Skeletal muscle tissue (tissue), 4 donors: ENCODE data around the gene IFITM10. TPM values are rescaled to one million over a fixed set of nuclear protein-coding genes. Genes with fewer than 3 reads are reported as not detected.

Source experiments
- H3K27ac ChIP-seq: one replicate; pipeline ENCODE4 v1.7.0; 2013; ENCODE audit warnings: mild to moderate bottlenecking, low read depth, low read length, inconsistent platforms
- H3K27me3 ChIP-seq, 3 donors: one replicate each; pipeline ENCODE4 v1.7.0; 2013; ENCODE audit warnings: low read length in 3 of 3; ENCODE audit not compliant: control insufficient read depth in 3 of 3, insufficient read depth in 3 of 3
- H3K36me3 ChIP-seq, 3 donors: one replicate each; pipeline ENCODE4 v1.7.0; 2013; ENCODE audit warnings: low read length in 3 of 3; ENCODE audit not compliant: control insufficient read depth in 3 of 3, insufficient read depth in 3 of 3
- H3K4me1 ChIP-seq, 3 donors: one replicate each; pipeline ENCODE4 v1.7.0; 2013; ENCODE audit warnings: low read length in 3 of 3, mild to moderate bottlenecking in 3 of 3; ENCODE audit not compliant: control insufficient read depth in 3 of 3, insufficient read depth in 3 of 3
- H3K4me3 ChIP-seq, 3 donors: one replicate each; pipeline ENCODE4 v1.7.0; 2013; ENCODE audit warnings: low read length in 3 of 3
- H3K9ac ChIP-seq, 3 donors: one replicate each; pipeline ENCODE4 v1.7.0; 2013; ENCODE audit warnings: low read length in 3 of 3, mild to moderate bottlenecking in 3 of 3, moderate library complexity in 2 of 3, low read depth in 1 of 3
- H3K9me3 ChIP-seq, 3 donors: one replicate each; pipeline ENCODE4 v1.7.0; 2013; ENCODE audit warnings: low read length in 3 of 3; ENCODE audit not compliant: control insufficient read depth in 3 of 3
- total RNA-seq: library from RNA; depleted of rRNA; stranded (reverse); fragments of >200 nt; gene quantifications from one replicate; pipeline ENCODE4 v1.2.3, GENCODE V29; 2014
- donor health status: Osteomylitis.

The IFITM10 gene
- total RNA-seq, 1 donor from 2014 or later = not detected

- Histone ChIP-seq H3K9ac (peak within 1 kb of the TSS; percentile 89 to 97 (median 92)), H3K27ac (peak within 1 kb of the TSS; percentile 96), H3K36me3 (peaks cover 4 to 16% (median 10%) of the 10 kb centered on the region in 3 donors), H3K4me3 (peak within 1 kb of the TSS; percentile 80 to 91 (median 86)), H3K4me1 (peaks cover 41 to 48% (median 47%) of the 10 kb centered on the region in 3 donors), H3K27me3 (no peaks in the 10 kb centered on the region), H3K9me3 (no peaks in the 10 kb centered on the region)
These were observed 13.6 kb upstream of the IFITM10 start, which contains the start of gene CTSD for GRCh38 chr11:1763796-1764661. Gene CTSD (minus strand): TSS chr11:1763927. CDS start chr11:1763859, 68 bp downstream.

DNA sequence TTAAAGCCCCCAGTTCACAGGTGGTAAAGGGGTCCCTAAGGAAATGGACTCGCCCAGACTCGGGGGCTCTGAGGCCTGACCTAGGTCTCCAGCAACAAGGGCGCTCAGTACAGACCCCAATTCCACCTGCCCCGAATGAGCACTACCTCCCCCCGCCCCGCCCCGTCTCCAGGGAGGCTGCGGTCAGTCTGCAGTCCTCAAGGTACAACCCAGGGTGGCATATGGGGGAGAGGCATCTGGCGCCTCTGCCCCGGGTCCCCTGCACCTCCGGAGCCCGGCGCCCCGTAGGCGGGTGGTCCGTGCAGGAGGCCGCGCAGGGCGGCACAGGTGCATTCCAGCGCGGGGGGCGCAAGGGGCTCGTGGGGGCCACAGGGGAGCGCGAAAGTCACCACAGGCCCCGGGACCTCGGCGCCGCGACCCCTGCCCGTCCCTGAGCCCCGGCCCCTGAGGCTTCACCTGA lies 13.0 kb upstream of the IFITM10 start:
- H3K9ac ChIP-seq = peak overlapping the region; percentile 89 to 97 (median 92)

DNA sequence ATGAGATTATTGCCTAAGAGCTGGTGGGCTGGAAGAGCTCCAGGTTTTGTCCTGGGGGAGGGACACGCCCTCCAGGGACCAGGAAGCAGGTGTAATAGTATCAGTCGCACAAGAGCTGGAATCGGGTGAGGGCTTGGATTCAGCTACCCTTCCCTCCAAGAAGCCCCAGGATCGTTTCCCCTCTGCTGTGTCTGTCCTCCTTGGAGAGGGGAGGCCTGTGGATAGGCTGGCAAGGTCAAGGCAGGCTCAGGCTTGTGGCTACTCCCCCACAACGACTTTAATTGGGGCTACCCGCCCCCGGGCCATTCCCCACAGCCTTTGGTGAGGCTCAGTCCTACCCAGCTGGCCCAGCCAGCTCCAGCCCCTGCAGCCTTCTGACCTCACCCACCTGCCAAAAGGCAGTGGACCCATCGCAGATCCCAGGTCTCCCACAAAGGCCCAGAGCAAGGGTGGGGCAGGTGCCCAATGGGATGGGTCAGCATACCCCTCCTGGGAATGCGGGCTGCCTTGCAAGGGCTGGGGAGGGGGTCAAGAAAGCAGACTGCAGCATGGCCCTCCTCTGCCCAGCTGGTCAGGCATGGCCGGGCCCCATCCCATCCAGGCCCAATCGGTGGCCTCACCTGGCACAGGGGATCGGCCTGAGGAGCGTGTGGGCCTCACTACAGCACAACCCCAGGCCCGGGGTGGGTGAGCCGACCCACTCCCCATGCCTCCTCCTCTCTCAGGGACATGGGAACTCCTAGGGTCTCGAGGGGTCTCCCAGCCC lies 12.3 kb upstream of the IFITM10 start:
- peak overlapping the region; percentile 89 to 97 (median 92) for H3K9ac ChIP-seq
- no peaks in the 10 kb centered on the region for H3K27me3 ChIP-seq
- peaks cover 41 to 61% (median 56%) of the 10 kb centered on the region in 3 donors for H3K4me1 ChIP-seq
- peak overlapping the region; percentile 96 for H3K27ac ChIP-seq
- H3K4me3 ChIP-seq = peak overlapping the region; percentile 80 to 91 (median 86)
- no peaks in the 10 kb centered on the region for H3K9me3 ChIP-seq
- peaks cover 13 to 28% (median 15%) of the 10 kb centered on the region in 3 donors for H3K36me3 ChIP-seq

More for the DNA sequence above, 13.0 kb upstream of the IFITM10 start:
- Histone ChIP-seq H3K4me3 (peak overlapping the region; percentile 80 to 91 (median 86)), H3K36me3 (peaks cover 11 to 22% (median 14%) of the 10 kb centered on the region in 3 donors), H3K27me3 (no peaks in the 10 kb centered on the region), H3K27ac (peak overlapping the region; percentile 96), H3K4me1 (peaks cover 41 to 55% (median 53%) of the 10 kb centered on the region in 3 donors), H3K9me3 (no peaks in the 10 kb centered on the region)

GRCh38 chr11:1761857-1762536 lies 11.6 kb upstream of the IFITM10 start:
- Histone ChIP-seq H3K4me1 (peaks cover 43 to 69% (median 61%) of the 10 kb centered on the region in 3 donors), H3K27ac (peak overlapping the region; percentile 96), H3K36me3 (peaks cover 19 to 35% (median 22%) of the 10 kb centered on the region in 3 donors), H3K27me3 (no peaks in the 10 kb centered on the region), H3K9ac (peak overlapping the region; percentile 89 to 97 (median 92)), H3K4me3 (peak overlapping the region; percentile 80 to 91 (median 86)), H3K9me3 (no peaks in the 10 kb centered on the region)

DNA sequence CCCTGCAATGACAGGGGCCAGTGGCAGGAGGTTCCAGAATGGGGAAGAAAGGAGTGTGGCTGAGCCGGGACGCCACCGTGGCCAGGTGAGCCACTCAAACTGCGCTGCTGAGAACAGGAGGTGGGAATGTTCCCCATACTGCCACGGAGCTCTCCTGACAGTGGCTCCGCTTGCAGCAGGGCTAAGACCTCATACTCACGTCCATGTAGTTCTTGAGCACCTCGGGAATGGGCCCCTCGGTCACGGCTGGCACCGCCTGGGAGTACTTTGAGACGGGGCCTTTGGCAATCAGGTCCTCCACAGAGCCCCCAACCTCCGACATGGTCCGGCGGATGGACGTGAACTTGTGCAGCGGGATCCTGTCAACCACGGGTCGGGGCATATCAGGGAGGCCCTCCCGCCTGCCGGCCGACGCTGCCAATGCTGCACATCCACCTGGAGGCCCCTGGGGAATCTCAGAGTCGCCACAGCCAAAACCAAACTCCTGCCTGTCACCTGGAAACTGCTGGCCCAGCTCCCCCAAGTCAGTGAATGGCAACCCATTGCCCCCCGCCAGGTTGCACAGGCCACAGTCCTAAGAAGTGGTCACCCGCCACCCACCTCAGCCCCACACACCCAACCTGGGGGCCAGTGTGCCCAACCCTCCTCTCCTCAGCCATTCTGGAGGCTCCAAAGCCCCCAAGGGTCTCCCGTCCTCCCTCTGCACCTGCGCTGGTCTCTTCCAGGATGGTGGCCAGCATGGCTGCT lies 10.9 kb upstream of the IFITM10 start:
- Histone ChIP-seq H3K27me3 (no peaks in the 10 kb centered on the region), H3K4me1 (peaks cover 50 to 76% (median 68%) of the 10 kb centered on the region in 3 donors), H3K9me3 (no peaks in the 10 kb centered on the region), H3K4me3 (peak overlapping the region; percentile 80 to 91 (median 86)), H3K36me3 (peaks cover 23 to 39% (median 24%) of the 10 kb centered on the region in 3 donors), H3K27ac (peak overlapping the region; percentile 96), H3K9ac (peak overlapping the region; percentile 89 to 97 (median 92))

DNA sequence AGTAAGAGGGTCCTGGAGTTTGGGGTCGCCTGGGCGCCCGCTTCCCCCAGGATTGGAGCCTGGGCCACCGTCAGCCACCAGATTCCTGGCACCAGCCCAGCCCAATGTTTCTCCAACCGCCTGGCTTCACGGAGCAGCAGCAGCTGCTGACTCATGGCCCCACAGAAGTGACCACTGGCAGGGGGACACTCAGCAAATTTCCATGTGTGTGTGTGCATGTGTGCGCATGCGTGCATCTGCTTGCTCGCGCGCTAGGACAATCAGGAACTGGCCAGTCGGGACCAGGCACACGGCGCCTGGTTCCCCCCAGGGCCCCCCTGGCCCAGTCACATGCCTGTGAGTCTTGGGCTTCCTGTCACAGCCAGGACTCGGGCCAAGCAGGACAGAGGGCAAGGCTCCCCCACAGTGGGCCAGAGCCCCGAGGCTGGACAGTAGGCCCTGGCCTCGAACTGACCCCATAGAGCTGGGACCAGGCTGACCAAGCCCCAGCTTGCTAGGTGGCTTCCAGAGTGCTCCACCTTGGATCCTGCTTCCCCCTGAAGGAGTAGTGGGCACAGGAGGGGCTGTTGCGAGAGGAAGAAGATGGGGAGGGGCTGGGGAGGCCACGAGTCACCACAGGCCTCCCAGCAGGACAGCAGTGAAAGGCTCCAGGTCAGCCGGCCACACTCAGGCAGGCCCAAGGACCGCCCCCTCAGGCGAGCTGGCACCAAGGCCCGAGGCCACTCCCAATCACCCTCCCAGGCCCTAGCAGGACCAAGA lies 10.1 kb upstream of the IFITM10 start:
- Histone ChIP-seq H3K27ac (peak overlapping the region; percentile 96), H3K9ac (peak overlapping the region; percentile 74 to 97 (median 92)), H3K9me3 (no peaks in the 10 kb centered on the region), H3K4me3 (peak overlapping the region; percentile 48 to 91 (median 64)), H3K4me1 (peaks cover 58 to 83% (median 76%) of the 10 kb centered on the region in 3 donors), H3K36me3 (peaks cover 31 to 47% (median 31%) of the 10 kb centered on the region in 3 donors), H3K27me3 (no peaks in the 10 kb centered on the region)

- Histone ChIP-seq H3K9me3 (no peaks in the 10 kb centered on the region), H3K36me3 (peaks cover 38 to 54% (median 38%) of the 10 kb centered on the region in 3 donors), H3K4me1 (peaks cover 64 to 90% (median 83%) of the 10 kb centered on the region in 3 donors), H3K27ac (peak overlapping the region; percentile 96), H3K9ac (peak overlapping the region; percentile 65 to 97 (median 76)), H3K27me3 (no peaks in the 10 kb centered on the region), H3K4me3 (peak overlapping the region; percentile 48 to 91 (median 64))
These were observed 9.4 kb upstream of the IFITM10 start for GRCh38 chr11:1759851-1760220.

DNA sequence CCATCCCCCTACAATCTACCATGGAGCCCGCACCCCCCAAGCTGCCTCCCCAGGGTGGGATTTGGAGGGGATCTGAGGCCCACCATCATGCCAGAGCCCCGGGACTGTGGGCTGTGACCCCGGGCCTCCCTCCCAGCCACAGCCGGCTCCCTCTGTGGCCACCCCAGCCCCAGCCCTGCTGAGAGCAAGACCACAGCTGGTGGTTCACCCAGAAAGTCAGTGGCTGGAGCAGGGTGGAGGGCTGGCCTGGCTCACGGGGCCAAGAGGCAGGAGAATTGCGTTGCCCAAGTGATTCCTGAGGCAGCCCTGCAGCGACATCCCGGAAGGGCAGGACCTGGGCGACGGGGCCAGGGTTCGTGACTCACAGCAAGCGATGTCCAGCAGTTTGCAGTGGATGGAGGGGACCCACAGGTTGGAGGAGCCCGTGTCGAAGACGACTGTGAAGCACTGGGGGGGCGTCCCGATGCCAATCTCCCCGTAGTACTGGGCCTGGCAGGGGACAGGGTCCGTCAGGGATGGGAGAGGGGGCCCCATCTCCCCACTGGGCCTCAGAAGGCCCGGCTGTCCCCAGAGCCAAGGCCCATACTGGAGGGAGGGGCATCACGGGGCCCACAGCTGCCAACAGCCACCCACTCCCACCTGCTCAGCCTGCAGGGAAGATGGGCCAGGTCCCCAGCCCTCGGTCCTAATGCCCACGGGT lies 8.9 kb upstream of the IFITM10 start:
- Histone ChIP-seq H3K9me3 (no peaks in the 10 kb centered on the region), H3K4me3 (peak overlapping the region in 2 of 3 donors; percentile 64 to 91), H3K27me3 (no peaks in the 10 kb centered on the region), H3K27ac (peak overlapping the region; percentile 96), H3K4me1 (peaks cover 64 to 92% (median 80%) of the 10 kb centered on the region in 3 donors), H3K9ac (peak overlapping the region; percentile 65 to 97 (median 76)), H3K36me3 (peaks cover 43 to 59% (median 44%) of the 10 kb centered on the region in 3 donors)
